ENCODE data around the gene CFAP100.

Gene CFAP100

DNA sequence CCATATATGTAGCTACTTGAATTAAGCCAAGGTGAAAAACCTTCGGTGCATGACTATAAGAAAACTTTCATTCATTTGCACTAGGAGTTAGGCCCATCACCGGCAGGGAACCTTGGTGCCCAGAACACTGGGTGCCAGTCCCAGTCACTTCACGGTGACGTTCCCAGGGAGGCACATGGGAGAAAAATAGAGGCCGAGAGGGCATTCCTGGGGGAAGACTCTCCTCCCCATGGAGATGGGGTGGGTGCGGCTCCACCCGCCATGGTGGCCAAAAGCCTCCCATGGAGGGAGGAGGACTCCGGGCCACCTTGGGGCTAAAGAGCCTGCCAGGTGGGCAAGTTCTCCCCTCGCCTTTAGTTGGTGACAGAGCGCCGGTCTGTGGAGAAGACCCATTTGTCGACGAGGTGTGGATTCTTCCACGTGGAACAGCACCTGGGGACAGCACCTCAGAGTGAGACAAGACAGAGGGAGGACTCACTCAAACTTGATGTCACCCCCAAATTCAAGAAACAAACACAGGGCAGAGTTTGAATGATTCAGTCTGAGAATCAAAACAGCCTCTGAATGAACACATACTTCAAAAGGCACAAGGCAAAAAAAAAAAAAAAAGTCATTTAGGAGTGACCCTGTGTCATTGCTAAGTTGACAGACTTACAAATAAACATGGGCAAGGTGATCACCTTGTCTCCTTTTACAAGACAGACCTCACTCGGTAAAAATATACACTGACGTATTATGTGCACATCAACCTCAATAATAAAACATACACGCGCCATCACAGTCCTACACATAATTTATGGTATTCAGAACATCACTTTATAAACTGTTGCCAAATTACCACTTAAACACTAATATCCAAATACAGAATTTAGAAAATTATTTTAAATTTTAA is 42.4 kb downstream of the CFAP100 start:
- no peak for DNase-seq (ENCODE audit: low read depth)
- no peak overlapping the region for H3K4me3 ChIP-seq (ENCODE audit: control insufficient read depth, low read depth, low read length)
- TF ChIP-seq, protein P1, sequence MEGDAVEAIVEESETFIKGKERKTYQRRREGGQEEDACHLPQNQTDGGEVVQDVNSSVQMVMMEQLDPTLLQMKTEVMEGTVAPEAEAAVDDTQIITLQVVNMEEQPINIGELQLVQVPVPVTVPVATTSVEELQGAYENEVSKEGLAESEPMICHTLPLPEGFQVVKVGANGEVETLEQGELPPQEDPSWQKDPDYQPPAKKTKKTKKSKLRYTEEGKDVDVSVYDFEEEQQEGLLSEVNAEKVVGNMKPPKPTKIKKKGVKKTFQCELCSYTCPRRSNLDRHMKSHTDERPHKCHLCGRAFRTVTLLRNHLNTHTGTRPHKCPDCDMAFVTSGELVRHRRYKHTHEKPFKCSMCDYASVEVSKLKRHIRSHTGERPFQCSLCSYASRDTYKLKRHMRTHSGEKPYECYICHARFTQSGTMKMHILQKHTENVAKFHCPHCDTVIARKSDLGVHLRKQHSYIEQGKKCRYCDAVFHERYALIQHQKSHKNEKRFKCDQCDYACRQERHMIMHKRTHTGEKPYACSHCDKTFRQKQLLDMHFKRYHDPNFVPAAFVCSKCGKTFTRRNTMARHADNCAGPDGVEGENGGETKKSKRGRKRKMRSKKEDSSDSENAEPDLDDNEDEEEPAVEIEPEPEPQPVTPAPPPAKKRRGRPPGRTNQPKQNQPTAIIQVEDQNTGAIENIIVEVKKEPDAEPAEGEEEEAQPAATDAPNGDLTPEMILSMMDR (conservative IDR thresholded peaks at IDR 0.05; ENCODE audit: control insufficient read depth, insufficient read depth, low read depth, low read length) = no peak

DNA sequence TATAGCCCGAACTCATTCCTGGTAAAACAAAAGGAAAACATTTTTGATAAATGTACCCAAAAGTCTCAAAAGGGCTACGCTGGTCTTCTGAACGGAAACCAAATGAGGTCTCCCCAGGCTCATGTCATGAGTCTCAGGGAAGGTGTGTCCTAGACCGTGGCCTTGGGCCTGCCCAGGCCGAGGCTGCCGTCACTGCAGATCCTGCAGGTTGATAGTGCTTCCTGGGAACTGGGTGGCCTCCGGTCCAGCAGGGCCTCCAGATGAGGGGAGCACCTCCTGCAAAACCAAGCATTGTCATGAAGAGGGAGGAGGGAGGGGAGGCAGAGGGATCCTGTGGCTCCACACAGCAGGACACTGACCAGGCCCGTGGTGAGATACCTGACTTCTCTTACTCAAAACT is 43.5 kb downstream of the CFAP100 start:
- DNase-seq (ENCODE audit: low read depth) = no peak
- no peak overlapping the region for H3K4me3 ChIP-seq (ENCODE audit: control insufficient read depth, low read depth, low read length)
- TF ChIP-seq, protein P1 (conservative IDR thresholded peaks at IDR 0.05; ENCODE audit: control insufficient read depth, insufficient read depth, low read depth, low read length) = no peak

GRCh38 chr3:126438746-126439145 is 44.0 kb downstream of the CFAP100 start:
- no peak for DNase-seq (ENCODE audit: low read depth)
- no peak overlapping the region for H3K4me3 ChIP-seq (ENCODE audit: control insufficient read depth, low read depth, low read length)
- TF ChIP-seq, protein P1 (conservative IDR thresholded peaks at IDR 0.05; ENCODE audit: control insufficient read depth, insufficient read depth, low read depth, low read length) = no peak

DNA sequence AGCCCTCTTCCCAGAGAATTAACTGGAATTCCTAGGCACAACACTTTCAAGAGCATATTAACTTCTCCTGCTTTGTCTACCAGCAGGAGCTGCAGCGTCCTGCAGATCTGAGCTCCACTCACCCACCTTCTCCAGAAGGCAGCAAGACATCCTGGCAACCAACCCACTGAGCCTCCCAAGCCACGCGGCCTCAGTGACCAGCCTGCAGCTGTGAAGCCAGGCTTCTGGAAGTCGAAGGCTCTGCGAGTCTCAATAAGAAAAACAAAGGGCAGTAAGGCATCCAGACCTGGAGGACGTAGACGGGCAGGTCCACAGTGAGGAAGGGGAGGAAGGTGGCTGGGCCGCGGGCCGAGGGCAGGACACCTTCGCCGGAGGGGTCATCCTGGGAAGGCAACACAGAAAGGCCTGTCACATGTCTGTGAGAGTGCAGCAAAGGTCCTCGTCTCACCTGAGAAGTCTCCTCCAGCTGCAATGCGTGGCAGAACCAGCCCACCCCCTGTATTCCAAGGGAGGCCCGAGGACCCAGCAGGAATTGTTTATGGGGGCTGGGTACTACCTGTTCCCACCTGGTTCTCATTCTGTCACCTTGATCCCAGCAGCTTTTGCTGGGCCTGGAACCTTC is 44.7 kb downstream of the CFAP100 start:
- no peak for DNase-seq (ENCODE audit: low read depth)
- TF ChIP-seq, protein P1 (conservative IDR thresholded peaks at IDR 0.05; ENCODE audit: control insufficient read depth, insufficient read depth, low read depth, low read length) = no peak

DNA sequence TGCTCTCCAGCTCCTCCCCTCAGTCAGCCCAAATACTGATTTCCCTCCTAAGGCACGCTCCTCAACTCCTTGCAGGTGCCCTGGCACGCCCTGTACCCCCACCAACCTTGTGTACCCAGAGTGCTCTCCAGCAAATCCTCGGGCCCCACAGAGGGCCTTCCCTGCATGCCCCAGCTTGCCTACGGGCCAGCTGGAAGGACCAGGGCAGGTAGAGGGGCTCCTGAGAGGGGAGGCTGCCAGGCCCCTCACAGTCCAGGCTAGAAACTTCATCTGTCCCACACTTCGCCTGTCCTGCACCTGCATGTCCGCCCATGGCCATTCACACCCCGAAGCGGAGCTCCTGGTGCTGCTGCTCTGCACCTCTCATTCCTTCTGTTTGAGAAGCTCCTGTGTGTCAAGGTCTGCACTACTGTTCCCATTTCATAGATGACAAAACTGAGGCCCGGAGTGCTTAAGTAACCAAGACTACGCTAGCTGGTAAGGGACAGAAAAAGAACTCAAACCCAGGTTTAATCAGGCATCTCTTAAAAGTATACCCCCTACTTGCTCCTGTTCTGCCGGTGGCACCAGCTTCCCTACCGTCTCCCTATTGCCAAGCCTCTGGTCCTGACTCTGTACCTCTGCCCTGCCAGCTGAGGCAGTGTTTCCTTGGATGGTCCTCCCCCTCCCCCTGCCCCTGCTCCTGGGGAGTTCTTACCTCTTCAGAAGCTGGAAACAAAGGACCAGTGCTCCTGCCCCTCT is 45.4 kb downstream of the CFAP100 start:
- TF ChIP-seq, protein P1 (conservative IDR thresholded peaks at IDR 0.05; ENCODE audit: control insufficient read depth, insufficient read depth, low read depth, low read length) = no peak
- no peak for DNase-seq (ENCODE audit: low read depth)

More for the DNA sequence above, 44.7 kb downstream of the CFAP100 start:
- no peak overlapping the region for H3K4me3 ChIP-seq (ENCODE audit: control insufficient read depth, low read depth, low read length)

GRCh38 chr3:126440709-126440995 is 45.9 kb downstream of the CFAP100 start:
- H3K4me3 ChIP-seq (ENCODE audit: control insufficient read depth, low read depth, low read length) = no peak overlapping the region
- TF ChIP-seq, protein P1 (conservative IDR thresholded peaks at IDR 0.05; ENCODE audit: control insufficient read depth, insufficient read depth, low read depth, low read length) = no peak
- DNase-seq (ENCODE audit: low read depth) = no peak

More for the DNA sequence above, 45.4 kb downstream of the CFAP100 start:
- no peak overlapping the region for H3K4me3 ChIP-seq (ENCODE audit: control insufficient read depth, low read depth, low read length)

Measured in fibroblast of mammary gland (primary cell).